GM18520 (cell line): ENCODE measurements around the gene EIF2A.
"Not testable (repeated sequence)": the region's sequence is repeated elsewhere in the genome, so short reads cannot be mapped to it uniquely, and the experiment has no call there.

Experiments
- ATAC-seq: cut with Tn5 transposase; IDR thresholded peaks from one replicate; pipeline ENCODE4 v1.9.1; 2021; ENCODE audit not compliant: unreplicated experiment

Gene EIF2A

DNA sequence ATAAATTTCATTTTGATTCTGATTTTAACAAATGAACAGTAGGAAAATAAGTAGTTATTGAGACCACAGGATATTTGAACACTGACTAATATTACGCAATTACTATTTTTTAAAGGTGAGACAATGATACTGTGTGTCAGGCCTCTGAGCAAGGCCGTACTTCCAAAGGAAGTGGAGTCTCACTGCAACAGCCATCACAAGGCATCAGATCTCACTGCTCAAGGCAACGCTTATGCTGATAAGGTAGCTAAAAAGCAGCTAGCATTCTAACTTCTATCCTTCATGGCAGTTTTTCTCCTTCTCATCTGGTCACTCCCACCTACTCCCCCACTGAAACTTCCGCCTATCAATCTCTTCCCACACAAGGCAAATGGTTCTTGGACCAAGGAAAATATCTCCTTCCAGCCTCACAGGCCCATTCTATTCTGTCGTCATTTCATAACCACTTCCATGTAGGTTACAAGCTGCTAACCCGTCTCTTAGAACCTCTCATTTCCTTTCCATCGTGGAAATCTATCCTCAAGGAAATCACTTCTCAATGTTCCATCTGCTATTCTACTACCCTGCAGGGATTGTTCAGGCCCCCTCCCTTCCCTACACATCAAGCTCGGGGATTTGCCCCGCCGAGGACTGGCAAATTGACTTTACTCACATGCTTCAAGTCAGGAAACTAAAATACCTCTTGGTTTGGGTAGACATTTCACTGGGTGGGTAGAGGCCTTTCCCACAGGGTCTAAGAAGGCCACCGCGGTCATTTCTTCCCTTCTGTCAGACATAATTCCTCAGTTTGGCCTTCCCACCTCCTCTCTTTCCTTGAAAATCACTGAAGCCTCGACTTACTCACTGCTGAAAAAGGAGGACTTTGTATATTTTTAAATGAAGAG lies 54.3 kb downstream of the EIF2A start:
- not testable (repeated sequence) for ATAC-seq

DNA sequence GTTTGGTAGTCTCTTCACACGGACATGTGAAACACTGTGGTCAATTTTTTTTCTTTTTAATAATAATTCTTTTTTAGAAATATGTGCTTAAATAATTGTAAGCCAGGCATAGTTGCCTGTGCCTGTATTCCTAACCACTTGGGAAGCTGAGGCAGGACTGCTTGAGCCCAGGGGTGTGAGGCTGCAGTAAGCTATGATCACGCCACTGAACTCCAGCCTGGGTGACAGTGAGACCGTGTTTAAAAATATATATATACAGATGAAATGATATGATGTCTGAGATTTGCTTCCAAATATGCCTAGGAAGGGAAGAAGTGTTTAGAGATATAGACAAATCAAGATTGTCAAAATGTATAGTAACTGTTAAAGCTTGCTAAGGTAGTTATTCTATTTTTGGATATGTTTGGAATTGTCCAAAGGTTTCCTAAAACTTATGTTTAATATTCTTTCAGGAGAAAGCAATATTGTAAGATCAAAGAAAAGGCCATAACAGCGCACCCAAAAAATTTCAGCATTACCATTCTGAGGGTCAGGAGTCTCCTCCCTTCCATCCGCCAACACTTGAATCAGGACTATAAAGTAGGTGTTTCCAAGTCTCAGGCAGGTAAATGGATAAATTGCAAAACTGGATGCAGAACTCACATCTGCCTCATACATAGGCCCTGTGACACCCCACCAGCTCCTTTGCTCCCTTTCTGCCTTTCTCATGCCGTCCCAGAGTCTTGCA lies 56.0 kb downstream of the EIF2A start:
- ATAC-seq: peak; percentile 0

DNA sequence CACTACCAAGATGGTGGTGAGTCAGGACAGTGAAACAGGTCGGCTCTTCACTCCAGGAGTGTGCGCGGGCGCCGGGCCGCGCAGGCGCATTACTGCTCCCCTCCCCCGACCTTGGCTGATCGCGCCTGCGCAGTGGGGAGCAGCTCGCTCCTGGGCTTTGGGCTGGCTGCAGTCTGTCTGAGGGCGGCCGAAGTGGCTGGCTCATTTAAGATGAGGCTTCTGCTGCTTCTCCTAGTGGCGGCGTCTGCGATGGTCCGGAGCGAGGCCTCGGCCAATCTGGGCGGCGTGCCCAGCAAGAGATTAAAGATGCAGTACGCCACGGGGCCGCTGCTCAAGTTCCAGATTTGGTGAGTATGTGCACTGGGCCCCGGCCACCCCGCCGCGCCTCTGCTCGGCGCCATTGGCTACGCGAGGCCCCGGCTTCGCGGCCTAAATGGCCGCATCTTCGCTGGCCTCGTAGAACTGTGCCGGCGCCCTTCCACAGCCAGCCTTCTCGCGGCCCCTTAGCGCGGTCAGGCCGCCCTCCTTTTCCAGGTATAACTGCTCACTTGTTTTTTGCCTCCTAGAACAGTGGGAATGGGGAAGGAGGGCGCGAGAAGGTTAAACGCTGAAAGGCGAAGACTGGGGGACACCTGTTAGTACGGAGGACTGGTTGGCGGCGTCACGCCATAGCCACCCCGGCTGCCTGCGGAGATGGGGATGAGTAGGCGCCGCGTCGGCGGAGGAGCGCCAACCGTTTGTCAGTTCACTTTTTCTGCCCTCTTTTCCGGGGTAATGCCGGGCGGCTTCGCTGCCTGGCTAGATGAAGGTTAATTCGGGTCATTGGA lies 56.8 kb downstream of the EIF2A start, which contains the start of gene SELENOT:
Gene SELENOT, plus strand, starts transcription at position 169 of the 827 bp plus-strand sequence. Its CDS starts 42 bp downstream, at position 211.
- peak; percentile 45 for ATAC-seq

DNA sequence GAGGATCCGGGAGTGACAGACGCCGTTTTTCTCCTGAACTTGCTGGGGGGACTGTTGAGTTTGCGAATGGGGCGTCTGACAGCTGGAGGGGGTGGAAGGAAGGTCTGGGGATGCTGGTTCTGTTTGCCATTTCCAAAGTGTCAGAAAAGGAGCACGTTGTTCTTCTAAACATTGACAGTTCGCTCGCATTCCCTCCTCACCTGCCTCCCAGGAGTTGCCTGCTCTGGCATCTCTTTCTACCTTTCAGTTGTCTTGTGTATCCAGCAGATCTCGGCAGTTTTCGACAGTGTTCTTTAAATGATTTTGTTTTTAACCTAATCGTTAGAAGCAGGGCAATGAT lies 57.4 kb downstream of the EIF2A start:
- ATAC-seq: no peak

DNA sequence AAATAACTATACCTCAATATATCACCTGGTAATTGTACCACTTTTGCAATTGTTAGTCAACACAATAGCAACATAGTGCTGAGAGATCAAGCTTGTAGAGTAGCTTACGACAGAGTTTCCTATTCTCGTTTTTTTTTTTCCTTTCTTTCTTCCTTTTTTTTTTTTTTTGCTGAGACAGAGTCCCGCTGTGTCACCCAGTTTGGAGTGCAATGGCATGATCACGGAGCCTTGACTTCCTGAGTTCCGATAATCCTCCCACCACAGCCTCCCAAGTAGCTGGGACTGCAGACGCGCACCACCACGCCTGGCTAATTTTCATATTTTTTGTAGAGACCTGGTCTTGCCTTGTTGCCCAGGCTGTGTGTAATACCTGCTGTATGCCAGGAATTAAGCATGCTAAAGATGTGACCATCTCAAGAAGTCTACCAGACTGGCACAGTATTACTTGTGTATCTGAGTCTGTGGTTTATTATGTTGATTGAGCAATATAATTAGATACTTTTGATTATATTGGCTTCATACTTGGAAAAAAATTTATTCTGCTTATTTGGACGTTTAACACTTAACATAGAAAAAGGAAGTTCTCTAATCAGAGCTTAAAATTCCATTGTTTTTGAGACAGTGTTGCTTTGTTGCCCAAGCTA lies 59.5 kb downstream of the EIF2A start:
- no peak for ATAC-seq

DNA sequence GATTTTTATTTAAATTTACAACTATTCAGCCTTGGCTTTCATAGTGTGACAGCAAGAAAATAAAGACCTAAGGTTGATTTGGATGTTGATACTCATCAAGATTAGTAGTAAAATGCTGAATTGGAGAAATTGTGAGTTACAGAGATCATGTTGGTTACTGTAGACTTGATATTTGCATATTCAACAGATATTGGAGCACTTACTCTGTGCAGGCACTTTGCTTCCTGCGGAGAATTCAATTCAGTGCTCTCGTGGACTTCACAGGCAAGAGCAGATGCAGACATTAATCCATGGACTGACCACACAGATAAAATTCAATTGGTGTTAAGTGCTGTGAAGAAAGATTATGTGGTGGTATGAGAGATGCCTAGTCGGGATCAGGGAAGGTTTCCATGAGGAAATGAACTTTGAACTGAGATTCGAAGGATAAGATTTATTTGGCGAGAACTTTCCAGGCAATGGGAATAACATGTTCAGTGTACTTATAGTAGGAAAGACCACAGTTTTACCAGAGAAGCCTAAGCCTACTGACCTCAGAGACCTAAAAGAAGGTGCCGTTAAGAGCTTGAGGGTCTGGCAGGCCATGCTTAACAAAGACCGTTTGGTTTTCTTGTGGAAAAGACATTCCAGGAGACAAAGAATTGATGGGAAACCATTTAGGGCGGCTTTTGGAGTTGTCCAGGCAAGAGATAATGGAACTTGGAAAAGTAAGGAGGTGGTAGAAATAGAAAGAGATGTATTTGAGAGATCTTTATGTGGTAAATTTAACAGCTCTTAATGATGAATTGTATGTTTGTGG lies 60.9 kb downstream of the EIF2A start:
- ATAC-seq: no peak

DNA sequence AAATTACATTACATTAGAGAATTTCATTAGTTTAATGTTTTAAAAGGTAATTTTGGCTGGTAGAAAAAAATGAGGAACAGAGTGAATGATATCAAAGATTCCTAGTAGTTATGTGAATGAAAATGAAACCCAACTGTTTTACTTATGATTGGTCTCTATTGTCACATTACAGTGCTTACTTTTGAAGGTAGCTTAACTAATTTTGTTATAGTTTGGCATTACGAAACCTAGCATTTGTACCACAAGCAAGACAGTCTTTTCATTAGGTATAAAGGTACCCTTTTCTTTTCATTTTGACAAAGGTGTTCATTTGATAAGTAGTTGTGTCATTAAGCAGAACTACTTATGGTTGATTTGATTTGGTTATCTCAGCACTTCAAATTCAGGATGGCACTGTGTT lies 63.4 kb downstream of the EIF2A start:
- ATAC-seq: no peak

DNA sequence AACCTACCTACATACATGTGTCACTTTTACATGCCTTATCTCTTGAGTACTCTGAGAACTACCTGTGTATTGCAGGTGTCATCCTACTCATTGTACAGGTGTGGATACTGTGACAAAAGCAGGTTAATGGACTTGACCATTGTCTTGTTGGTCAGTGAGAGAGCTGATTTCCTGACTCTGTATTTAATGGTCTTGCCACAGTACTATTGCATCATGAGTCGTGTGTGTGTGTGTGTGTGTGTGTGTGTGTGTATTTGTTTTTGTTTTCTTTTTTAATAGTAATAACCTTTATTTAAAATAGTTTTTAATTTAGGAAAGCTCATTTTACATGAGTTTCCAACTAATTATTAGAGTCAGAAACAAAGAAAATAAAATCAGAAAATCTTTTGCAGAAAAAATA lies 64.2 kb downstream of the EIF2A start:
- no peak for ATAC-seq

DNA sequence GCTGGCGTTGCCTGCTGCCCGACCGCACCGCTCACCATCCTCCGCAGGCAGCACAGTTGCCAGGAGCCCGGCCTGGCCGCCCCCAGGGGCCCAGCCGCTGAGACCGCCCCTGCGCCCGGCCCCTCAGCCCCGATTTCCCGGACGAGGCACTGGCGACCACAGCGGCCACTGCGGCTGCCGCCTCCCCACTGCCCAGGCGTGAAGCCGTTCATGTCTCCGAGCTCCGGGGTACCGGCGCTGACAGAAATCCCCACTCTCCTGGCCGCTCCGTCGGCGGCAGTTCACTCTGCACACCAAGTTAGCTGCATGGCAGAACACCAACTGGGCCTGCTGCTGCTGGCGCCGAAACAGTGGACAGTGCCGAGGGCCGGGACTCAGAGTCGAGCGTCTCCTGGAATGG lies 65.1 kb downstream of the EIF2A start:
- ATAC-seq: no peak

DNA sequence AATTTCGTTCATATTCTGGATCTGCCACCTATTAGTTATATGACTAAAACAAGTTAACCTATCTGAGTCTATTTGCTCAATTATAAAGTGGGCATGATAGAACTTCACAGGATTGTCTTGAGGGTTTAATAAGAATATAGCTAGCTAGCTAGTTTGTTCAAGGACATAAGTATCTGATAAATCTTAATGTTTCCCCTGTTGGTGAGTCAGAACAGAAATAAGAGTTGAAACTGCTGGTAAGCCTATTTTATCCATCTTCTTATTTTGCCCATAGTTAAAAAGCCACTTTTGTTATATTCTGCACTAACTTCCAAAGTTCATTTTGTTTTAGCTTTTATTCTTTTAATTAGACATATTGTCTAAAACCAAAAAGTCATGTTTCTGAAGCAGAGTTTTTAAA lies 65.9 kb downstream of the EIF2A start:
- ATAC-seq: no peak

DNA sequence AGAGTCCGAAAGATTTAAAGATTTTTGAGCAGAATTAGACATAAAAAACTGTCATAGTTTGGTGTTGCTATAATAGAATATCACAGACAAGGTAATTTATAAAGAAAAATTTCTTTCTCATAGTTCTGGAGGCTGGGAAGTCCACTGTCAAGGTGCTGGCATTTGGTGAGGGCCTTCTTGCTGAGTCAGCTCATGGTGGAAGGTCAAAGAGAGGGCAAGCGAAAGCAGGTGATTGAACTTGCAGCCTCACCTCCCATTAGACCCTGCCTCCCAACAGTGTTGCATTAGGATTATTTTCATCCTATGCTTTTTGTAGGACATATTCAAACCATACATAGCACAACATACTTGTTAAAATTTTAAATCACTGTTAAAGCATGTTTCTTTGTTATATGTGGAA lies 66.4 kb downstream of the EIF2A start:
- ATAC-seq: no peak

DNA sequence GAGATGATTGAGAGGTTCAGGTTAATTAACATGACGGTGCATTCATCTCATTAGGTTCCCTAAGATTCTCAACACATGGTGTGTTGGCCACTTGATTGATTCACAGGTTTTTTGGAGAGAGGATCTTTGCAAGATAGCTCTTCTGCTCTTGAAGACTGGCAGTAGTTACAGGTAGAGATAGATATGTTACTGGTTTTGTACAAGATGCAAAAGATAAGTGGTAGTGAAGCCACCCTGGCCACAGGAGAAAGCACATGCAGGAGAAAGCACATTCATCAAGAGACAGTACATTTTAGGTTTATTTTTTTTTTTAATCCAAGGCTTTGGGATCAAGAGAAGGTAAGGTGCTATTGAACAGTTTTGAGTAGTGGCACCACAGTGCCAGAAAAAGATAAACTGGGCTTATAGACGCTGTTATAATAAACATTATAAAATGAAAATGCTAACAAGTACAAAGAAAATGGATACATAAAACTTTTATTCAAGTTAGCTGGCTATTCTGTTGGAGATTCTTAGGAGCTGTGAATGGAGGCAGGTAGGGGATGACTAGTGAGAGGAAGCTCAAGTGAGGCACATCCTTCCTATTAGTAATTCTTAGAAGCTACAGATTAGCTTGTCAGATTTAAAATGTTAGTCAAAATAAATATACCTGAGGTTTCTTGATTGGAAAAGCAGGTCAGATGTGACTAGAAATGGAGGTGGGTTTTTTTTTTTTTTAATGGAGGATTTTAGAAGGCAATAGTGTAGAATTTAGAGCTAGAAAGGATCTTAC lies 67.3 kb downstream of the EIF2A start:
- ATAC-seq: no peak

DNA sequence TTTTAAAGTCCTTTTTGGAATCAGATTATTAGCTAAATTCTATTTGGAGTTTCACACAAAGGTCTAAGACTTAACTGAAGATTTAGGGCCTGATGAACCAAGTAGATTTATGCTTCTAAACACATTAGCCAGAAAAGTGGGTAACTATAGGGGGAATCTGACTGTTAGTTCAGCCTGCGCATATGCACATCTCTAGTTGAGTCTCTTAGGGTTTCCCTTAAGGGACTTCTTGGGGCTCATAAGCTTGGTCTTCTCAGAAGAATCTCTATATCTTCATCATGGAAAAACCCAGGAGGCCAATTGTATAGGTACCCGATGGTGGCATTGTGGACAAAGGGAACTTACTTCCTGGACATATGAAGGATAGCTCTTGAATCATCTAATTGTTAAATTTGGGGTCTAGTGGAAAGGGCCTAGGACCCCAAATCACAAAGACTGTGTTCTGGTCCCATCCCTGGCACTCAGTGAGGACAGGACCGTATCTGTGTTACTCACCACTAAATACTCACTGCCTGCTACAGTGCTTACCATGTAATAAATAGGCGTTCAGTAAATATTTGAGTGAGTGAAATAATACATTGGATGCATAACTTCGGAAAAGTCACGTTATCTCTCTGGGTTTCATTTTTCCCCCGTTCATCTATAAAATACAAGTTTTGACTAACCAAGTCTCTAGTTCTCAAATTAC lies 73.6 kb downstream of the EIF2A start:
- ATAC-seq: no peak

DNA sequence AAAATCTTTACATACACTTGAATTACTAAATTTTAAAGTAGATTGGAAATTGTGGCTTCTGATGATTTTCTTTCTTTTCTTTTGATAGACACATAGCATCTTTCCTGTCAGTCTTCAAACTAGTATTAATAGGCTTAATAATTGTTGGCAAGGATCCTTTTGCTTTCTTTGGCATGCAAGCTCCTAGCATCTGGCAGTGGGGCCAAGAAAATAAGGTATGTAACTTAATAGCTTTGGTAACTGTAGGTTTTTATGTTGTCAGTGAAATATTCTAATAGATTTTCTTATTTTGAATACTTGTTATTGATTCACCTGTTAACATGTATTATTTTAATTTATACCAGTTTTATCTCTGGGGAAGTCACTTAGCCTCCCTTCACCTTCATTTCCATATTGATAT lies 76.4 kb downstream of the EIF2A start:
- ATAC-seq: not testable (repeated sequence)

DNA sequence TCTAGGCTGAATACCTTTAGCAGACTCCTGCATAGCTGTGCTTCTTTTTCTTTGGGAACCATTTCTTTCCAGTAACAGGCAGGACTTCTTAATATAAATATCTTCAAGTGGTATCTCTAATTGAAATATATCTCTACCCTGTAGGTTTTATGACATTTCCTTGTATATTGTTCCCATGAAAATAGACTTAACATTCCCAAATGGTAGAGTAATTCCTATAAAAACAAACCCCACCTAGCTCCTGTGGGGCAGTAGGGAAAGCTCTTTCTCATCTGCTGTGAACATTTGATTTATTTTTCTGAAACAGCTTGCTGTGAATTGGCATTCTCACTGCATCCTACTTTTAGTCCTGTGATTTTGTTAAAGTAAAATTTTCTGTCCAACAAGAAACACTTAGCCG lies 77.4 kb downstream of the EIF2A start:
- no peak for ATAC-seq

DNA sequence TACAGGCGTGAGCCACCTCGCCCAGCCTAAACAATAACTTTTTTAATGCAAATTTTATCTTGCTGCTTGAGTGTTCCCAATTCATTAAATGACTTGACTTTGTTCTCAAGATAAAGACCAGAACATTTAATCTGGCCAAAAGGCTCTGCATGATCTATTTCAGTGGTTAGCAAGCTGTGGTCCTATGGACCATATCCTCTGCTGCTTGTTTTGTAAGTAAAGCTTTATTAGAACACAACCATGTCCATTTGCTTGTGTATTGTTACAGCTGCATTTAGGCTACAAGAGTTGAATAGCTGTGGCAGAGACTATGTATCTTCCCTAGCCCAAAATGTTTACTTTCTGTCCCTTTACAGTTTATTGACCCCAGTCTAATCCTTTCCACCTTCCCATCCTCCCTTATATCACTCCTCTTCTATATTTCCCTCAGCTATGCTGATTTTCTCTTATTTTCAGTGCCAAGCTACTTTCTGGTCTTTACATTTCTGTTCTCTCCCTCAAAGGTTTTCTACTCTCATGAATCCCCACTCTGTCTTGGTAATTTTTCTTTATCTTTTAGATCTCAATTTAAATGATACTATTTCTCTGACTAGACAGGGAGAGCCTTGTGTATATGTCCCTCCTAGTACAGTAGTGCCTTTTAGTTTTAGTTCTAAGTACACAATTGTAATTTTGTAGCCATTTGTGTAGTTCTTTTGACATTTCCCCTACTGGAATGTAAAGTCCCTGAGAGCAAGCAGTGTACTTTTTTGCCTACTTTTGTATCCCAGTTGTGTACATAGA lies 79.8 kb downstream of the EIF2A start:
- no peak for ATAC-seq

DNA sequence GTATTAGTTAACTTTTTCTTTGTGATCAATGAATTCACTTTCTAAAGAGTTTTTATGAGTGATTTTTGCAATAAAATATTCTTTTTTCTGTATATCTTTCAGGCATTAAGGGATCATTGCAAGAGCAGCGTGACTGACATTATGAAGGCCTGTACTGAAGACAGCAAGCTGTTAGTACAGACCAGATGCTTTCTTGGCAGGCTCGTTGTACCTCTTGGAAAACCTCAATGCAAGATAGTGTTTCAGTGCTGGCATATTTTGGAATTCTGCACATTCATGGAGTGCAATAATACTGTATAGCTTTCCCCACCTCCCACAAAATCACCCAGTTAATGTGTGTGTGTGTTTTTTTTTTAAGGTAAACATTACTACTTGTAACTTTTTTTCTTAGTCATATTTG lies 81.0 kb downstream of the EIF2A start:
- ATAC-seq: no peak
